Gastrocnemius medialis (tissue), 4 donors: ENCODE measurements around the gene SMAD3. TPM values are rescaled to one million over a fixed set of nuclear protein-coding genes. Genes with fewer than 3 reads are reported as not detected.

Experiments used
- ATAC-seq, 2 donors: fragments of 150-250 bp; one replicate each; pipeline ENCODE4 v1.9.1; 2016
- DNase-seq, 2 donors: peaks; one replicate each; pipeline ENCODE4 v3.0.0-alpha.2; 2019
- H3K27ac ChIP-seq, 4 donors: fragments of 200-600 bp; sonication (generic); 1 replicate in 1 of 4; 2 replicates in 3 of 4; pipeline ENCODE4 v1.5.1; 2016 to 2018; ENCODE audit warnings: mild to moderate bottlenecking in 2 of 4, moderate library complexity in 1 of 4
- H3K27me3 ChIP-seq, 3 donors: fragments of 200-600 bp; sonication (generic) in 2 of 3; 1 replicate in 1 of 3; 2 replicates in 2 of 3; pipeline versions ENCODE4 v1.5.1 to v1.6.0; 2016 to 2019; ENCODE audit warnings: mild to moderate bottlenecking in 1 of 3, moderate library complexity in 1 of 3
- H3K36me3 ChIP-seq, 2 donors: fragments of 200-600 bp; sonication (generic) in 1 of 2; one replicate each; pipeline ENCODE4 v1.5.1; 2017 to 2018
- H3K4me1 ChIP-seq, 2 donors: fragments of 200-600 bp; sonication (generic) in 1 of 2; one replicate each; pipeline ENCODE4 v1.5.1; 2016 to 2017; ENCODE audit warnings: mild to moderate bottlenecking in 2 of 2
- H3K4me3 ChIP-seq, 4 donors: fragments of 200-600 bp; sonication (generic) in 3 of 4; 1 replicate in 1 of 4; 2 replicates in 3 of 4; pipeline ENCODE4 v1.5.1; 2016 to 2019; ENCODE audit warnings: mild to moderate bottlenecking in 2 of 4
- H3K9me3 ChIP-seq, 3 donors: fragments of 200-600 bp; sonication (generic) in 2 of 3; 1 replicate in 1 of 3; 2 replicates in 2 of 3; pipeline ENCODE4 v1.5.1; 2016 to 2019
- POLR2A ChIP-seq, 2 donors: fragments of 450-650 bp; IDR thresholded peaks; one replicate each; pipeline ENCODE4 v1.6.1; 2017; ENCODE audit warnings: antibody characterized with exemption in 2 of 2, mild to moderate bottlenecking in 2 of 2, moderate library complexity in 2 of 2
- in situ Hi-C, 4 donors: fragments of 200-750 bp; cut with MboI; loops; one replicate each; pipeline versions ENCODE4 v1.15.0 to v1.8.0; 2017; ENCODE audit warnings: low sequenced_read_pairs in 4 of 4
- intact Hi-C: fragments of 100-400 bp; cut with DNase I; formaldehyde crosslinking; loops from one replicate; pipeline ENCODE4 v1.15.1; 2023; ENCODE audit warnings: low total_unique reads
- total RNA-seq, 4 donors: library from RNA; depleted of rRNA; stranded (reverse); fragments of >200 nt; gene quantifications; one replicate each; pipeline versions ENCODE4 v1.1.0 to v1.2.3, GENCODE V29; 2016
- TF ChIP-seq, protein P1 (sequence below), 5 experiments: fragments of 450-650 bp in 3 of 5; fragments of 200-600 bp in 2 of 5; sonication (generic) in 2 of 5; IDR thresholded peaks in 4 of 5; conservative IDR thresholded peaks in 1 of 5; 1 replicate in 4 of 5; 2 replicates in 1 of 5; pipeline ENCODE4 v1.5.1; 2016 to 2019; ENCODE audit warnings: antibody characterized with exemption in 5 of 5, mild to moderate bottlenecking in 3 of 5, moderate library complexity in 3 of 5

SMAD3 gene
- total RNA-seq, 4 donors from 2014 or later = 15.9 to 61.7 (median 26.3) TPM

DNA sequence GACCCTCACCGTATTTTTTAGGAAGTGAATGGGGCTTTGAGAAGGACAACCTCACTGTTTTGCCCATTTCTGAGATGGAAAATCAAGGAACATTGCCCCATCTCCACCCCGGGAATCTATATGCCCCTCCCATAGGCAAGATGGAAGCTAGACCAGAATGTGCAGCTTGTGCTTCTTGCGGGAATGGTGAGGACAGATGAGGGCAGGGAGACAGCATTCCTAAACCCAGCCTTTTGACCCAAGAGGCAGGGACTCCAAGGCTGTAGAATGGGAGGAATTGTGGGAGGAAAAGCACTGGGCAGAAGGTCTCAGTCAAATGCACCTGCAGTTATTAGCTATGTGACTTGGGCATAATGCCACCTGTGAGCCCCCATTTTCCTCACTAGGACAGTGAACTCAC is 66.9 kb downstream of the SMAD3 start:
- Histone ChIP-seq H3K27me3 (no peaks in the 10 kb centered on the region), H3K4me1 (peaks cover 96 to 99% of the 10 kb centered on the region in 2 donors), H3K4me3 (no peak overlapping the region), H3K9me3 (no peaks in the 10 kb centered on the region), H3K27ac (peak overlapping the region; percentile 72 to 92 (median 78)), H3K36me3 (no peaks in the 10 kb centered on the region)
- no peak for TF ChIP-seq POLR2A (IDR thresholded peaks at IDR 0.05)
- TF ChIP-seq, protein P1, sequence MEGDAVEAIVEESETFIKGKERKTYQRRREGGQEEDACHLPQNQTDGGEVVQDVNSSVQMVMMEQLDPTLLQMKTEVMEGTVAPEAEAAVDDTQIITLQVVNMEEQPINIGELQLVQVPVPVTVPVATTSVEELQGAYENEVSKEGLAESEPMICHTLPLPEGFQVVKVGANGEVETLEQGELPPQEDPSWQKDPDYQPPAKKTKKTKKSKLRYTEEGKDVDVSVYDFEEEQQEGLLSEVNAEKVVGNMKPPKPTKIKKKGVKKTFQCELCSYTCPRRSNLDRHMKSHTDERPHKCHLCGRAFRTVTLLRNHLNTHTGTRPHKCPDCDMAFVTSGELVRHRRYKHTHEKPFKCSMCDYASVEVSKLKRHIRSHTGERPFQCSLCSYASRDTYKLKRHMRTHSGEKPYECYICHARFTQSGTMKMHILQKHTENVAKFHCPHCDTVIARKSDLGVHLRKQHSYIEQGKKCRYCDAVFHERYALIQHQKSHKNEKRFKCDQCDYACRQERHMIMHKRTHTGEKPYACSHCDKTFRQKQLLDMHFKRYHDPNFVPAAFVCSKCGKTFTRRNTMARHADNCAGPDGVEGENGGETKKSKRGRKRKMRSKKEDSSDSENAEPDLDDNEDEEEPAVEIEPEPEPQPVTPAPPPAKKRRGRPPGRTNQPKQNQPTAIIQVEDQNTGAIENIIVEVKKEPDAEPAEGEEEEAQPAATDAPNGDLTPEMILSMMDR (IDR thresholded peaks at IDR 0.05 in 4 of 5, conservative IDR thresholded peaks at IDR 0.05 in 1 of 5) = no peak
- ATAC-seq (no peak), DNase-seq (no peak)
- in situ Hi-C loops = loop anchor here in 1 of 4 donors (25.0 kb wide), 1 partner anchor 105 kb away; no protein-coding TSS in a partner anchor
- intact Hi-C loops = no loop called here

DNA sequence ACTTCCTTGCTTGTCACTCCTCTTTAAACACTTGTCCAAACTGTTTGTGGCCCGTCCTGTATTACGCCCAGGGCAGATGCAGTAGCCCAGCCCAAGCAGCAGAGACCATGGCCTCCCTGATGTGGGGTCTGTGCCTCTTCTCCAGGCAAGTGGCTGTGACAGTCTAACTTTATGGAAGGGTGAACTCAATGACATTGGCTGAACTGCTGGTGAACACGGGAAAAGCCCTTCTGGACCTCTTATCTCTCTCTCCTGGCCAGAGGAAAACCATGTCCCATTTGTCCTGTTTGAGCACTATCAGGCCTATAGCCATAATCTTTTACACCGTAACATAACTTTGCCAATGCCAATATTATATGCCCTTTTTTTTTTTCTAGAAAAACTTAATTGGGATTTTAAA is 67.6 kb downstream of the SMAD3 start:
- peak overlapping the region; percentile 72 to 92 (median 78) for H3K27ac ChIP-seq
- H3K4me1 ChIP-seq = peaks cover 96 to 99% of the 10 kb centered on the region in 2 donors
- DNase-seq (no peak), ATAC-seq (no peak)
- TF ChIP-seq POLR2A (IDR thresholded peaks at IDR 0.05) = no peak
- TF ChIP-seq, protein P1 (IDR thresholded peaks at IDR 0.05 in 4 of 5, conservative IDR thresholded peaks at IDR 0.05 in 1 of 5) = no peak
- intact Hi-C loops = no loop called here
- in situ Hi-C loops = loop anchor here in 1 of 4 donors (25.0 kb wide), 1 partner anchor 104 kb away; no protein-coding TSS in a partner anchor
- H3K4me3 ChIP-seq = no peak overlapping the region
- H3K27me3 ChIP-seq = no peaks in the 10 kb centered on the region
- no peaks in the 10 kb centered on the region for H3K36me3 ChIP-seq
- no peaks in the 10 kb centered on the region for H3K9me3 ChIP-seq

DNA sequence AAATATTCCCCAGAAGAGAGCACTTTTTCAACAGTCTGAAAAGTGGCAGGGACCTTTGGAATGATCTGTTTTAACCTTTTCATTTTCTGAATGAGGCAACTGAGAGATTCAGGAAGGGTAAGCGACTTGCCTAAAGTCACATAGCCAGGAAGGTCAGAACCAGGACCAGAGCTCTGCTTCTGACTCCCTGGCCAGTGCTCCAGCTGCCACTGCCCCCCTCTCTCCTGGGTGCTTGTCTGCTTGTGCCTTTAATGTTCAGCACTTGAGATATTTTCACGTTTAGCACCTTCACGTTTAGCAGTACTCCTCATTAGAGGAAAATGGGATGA is 68.3 kb downstream of the SMAD3 start:
- no peak for ATAC-seq
- DNase-seq = no peak
- H3K27ac ChIP-seq = peak overlapping the region; percentile 72 to 92 (median 78)
- H3K4me1 ChIP-seq = peaks cover 96 to 99% of the 10 kb centered on the region in 2 donors
- H3K27me3 ChIP-seq = no peaks in the 10 kb centered on the region
- in situ Hi-C loops = loop anchor here in 1 of 4 donors (25.0 kb wide), 1 partner anchor 104 kb away; no protein-coding TSS in a partner anchor
- no peaks in the 10 kb centered on the region for H3K9me3 ChIP-seq
- intact Hi-C loops = no loop called here
- H3K36me3 ChIP-seq = no peaks in the 10 kb centered on the region
- TF ChIP-seq, protein P1 (IDR thresholded peaks at IDR 0.05 in 4 of 5, conservative IDR thresholded peaks at IDR 0.05 in 1 of 5) = no peak
- TF ChIP-seq POLR2A (IDR thresholded peaks at IDR 0.05) = no peak
- H3K4me3 ChIP-seq = no peak overlapping the region

DNA sequence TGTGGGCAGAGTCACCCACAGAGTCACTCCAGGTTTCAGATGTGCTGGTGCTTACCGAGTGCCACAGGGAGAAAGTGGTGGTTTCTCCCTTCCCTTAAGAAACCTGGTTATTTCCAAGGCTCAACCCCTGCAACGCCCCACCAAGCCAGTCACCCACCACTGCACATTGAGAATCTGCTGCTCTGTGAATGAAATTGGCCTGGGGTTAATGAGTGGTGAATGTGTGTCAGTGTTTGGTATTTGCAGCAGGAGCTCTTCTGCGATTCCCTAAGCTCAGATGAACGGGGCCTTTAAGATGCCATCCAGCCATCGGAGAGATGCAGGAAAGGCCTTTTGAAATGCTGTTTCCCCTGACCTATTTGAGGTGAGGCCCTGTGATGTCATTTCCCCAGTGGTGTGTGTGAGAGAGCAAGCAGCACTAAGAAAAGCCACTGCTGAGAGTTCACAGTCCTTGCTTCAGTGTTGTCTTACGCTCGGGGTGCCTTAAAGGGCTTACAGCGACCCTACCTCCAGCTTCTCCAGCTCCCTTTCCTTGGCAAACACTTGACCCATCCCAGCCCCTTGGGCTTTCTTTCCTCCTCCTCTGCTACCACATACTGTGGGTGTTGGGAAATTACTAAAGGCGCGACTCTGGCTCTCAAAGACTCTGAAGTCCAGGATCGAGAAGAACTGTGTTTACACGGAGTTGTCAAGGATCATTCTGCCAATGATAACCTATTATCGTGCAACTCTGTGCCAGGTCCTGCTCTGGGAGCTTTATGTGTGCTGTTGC is 68.9 kb downstream of the SMAD3 start:
- intact Hi-C loops (no loop called here), in situ Hi-C loops (loop anchor here in 1 of 4 donors (25.0 kb wide), 1 partner anchor 103 kb away; no protein-coding TSS in a partner anchor)
- DNase-seq (no peak), ATAC-seq (peak; percentile 30 to 53)
- peak overlapping the region; percentile 72 to 92 (median 78) for H3K27ac ChIP-seq
- no peak overlapping the region for H3K4me3 ChIP-seq
- H3K4me1 ChIP-seq = peaks cover 96 to 99% of the 10 kb centered on the region in 2 donors
- H3K36me3 ChIP-seq = no peaks in the 10 kb centered on the region
- H3K9me3 ChIP-seq = no peaks in the 10 kb centered on the region
- no peaks in the 10 kb centered on the region for H3K27me3 ChIP-seq
- peak in 1 of 2 donors; percentile 17 for TF ChIP-seq POLR2A (IDR thresholded peaks at IDR 0.05)
- TF ChIP-seq, protein P1 (IDR thresholded peaks at IDR 0.05 in 4 of 5, conservative IDR thresholded peaks at IDR 0.05 in 1 of 5) = no peak
